Astrocyte (in vitro differentiated cells and primary cell): Measurements from ENCODE around the gene DUSP3.

Source experiments
- CTCF ChIP-seq: IDR thresholded peaks from 2 replicates; pipeline ENCODE4 v1.5.1; 2011; ENCODE audit warnings: low read depth, mild to moderate bottlenecking, inconsistent platforms, low read length, moderate library complexity; ENCODE audit not compliant: insufficient read depth
- EZH2 ChIP-seq: IDR thresholded peaks from 2 replicates; pipeline ENCODE4 v1.6.1; 2012; ENCODE audit warnings: mild to moderate bottlenecking, low read length, inconsistent platforms; ENCODE audit not compliant: insufficient read depth

- TF ChIP-seq CTCF (no peak), EZH2 (no peak)
These were observed 48.8 kb upstream of the DUSP3 start for GRCh38 chr17:43827596-43827995.
